Activated gamma-delta T cell treated with anti-CD3 and anti-CD28 coated beads, Interleukin-2, amount 50 U/mL, for 16 hours (primary cell): ENCODE results near the gene PPM1J.
"Not testable (repeated sequence)": the region's sequence is repeated elsewhere in the genome, so short reads cannot be mapped to it uniquely, and the experiment has no call there.

Source experiments
- DNase-seq: peaks from one replicate; pipeline ENCODE4 v3.0.0-alpha.2; 2020; ENCODE audit warnings: low read depth

The PPM1J gene

GRCh38 chr1:112721294-112721693 lies 6.2 kb upstream of the PPM1J start:
- not testable (repeated sequence) for DNase-seq

GRCh38 chr1:112720800-112721199 lies 5.7 kb upstream of the PPM1J start:
- DNase-seq = no peak

- DNase-seq = no peak
Observed at GRCh38 chr1:112719706-112720105, 4.6 kb upstream of the PPM1J start.

GRCh38 chr1:112718691-112719418 lies 3.7 kb upstream of the PPM1J start:
- DNase-seq = peak; percentile 65

GRCh38 chr1:112717263-112717873 lies 2.2 kb upstream of the PPM1J start:
- DNase-seq = no peak

GRCh38 chr1:112716133-112716720 lies 1.1 kb upstream of the PPM1J start:
- DNase-seq = peak; percentile 61

- no peak for DNase-seq
Observed at GRCh38 chr1:112714313-112715263, 544 bp downstream of the PPM1J start.

- no peak for DNase-seq
Observed at GRCh38 chr1:112713466-112714312, 1.4 kb downstream of the PPM1J start.

- DNase-seq = no peak
Observed at GRCh38 chr1:112712701-112713128, 2.4 kb downstream of the PPM1J start.

GRCh38 chr1:112712191-112712590 lies 2.9 kb downstream of the PPM1J start:
- DNase-seq = no peak

GRCh38 chr1:112711670-112712069 lies 3.5 kb downstream of the PPM1J start:
- no peak for DNase-seq

GRCh38 chr1:112711041-112711440 lies 4.1 kb downstream of the PPM1J start:
- DNase-seq = no peak

GRCh38 chr1:112710586-112710985 lies 4.5 kb downstream of the PPM1J start:
- DNase-seq = no peak

GRCh38 chr1:112710159-112710558 lies 5.0 kb downstream of the PPM1J start:
- no peak for DNase-seq

- DNase-seq = no peak
Observed at GRCh38 chr1:112708489-112708888, 6.6 kb downstream of the PPM1J start.

- no peak for DNase-seq
Observed at GRCh38 chr1:112708002-112708448, 7.1 kb downstream of the PPM1J start.

GRCh38 chr1:112707221-112708001 lies 7.7 kb downstream of the PPM1J start:
- DNase-seq = no peak

GRCh38 chr1:112706505-112707220 lies 8.5 kb downstream of the PPM1J start, which contains the start of gene RHOC:
Gene RHOC (minus strand): TSS chr1:112707127. CDS start chr1:112703799, 3,328 bp downstream.
- no peak for DNase-seq

GRCh38 chr1:112704934-112705627 lies 10.1 kb downstream of the PPM1J start:
- no peak for DNase-seq
